IMR-90 (cell line): ENCODE data around the gene EHD4. TPM values are rescaled to one million over a fixed set of nuclear protein-coding genes. Genes with fewer than 3 reads are reported as not detected.
A peak's percentile ranks its signal among the peaks of the same experiment; 100 is the strongest.

Experiments
- ATAC-seq: fragments of 200-7000 bp; cut with Tn5 transposase; 2 replicates; pipeline ENCODE4 v1.9.1; 2020; ENCODE audit warnings: low read depth, mild to moderate bottlenecking, moderate library complexity
- BruUV-seq: library from RNA; stranded (reverse); fragments of 400-500 nt; replicated peaks from 2 replicates; lab custom pipeline; 2021; lab: Mats Ljungman, UMichigan
- CTCF ChIA-PET: fragments of 300-600 bp; formaldehyde crosslinking; extraction: SDS; loops from one replicate; lab custom pipeline; 2021; ENCODE audit warnings: antibody characterized with exemption; lab: Yijun Ruan, JAX
- POLR2A ChIA-PET: fragments of 300-600 bp; sonication (Branson Sonifier 250); formaldehyde crosslinking; loops from one replicate; lab custom pipeline; 2022; ENCODE audit warnings: antibody characterized with exemption; ENCODE audit not compliant: unreplicated experiment; lab: Charles Lee
- DNase-seq: peaks from one replicate; pipeline ENCODE4 v3.0.0; 2013
- H2AFZ ChIP-seq: replicated peaks from 2 replicates; pipeline ENCODE3; 2013; ENCODE audit warnings: low read length, mild to moderate bottlenecking; ENCODE audit not compliant: poor library complexity
- H2AK5ac ChIP-seq: 2 replicates; pipeline ENCODE4 v1.6.1; 2013; ENCODE audit warnings: low read depth, low read length, inconsistent platforms
- H2AK9ac ChIP-seq: replicated peaks from 2 replicates; pipeline ENCODE3; 2013; ENCODE audit warnings: mild to moderate bottlenecking, low read depth, low read length, moderate library complexity; ENCODE audit not compliant: poor library complexity
- H2BK120ac ChIP-seq: 2 replicates; pipeline ENCODE4 v1.6.1; 2013; ENCODE audit warnings: low read depth, low read length, inconsistent platforms
- H2BK15ac ChIP-seq: 3 replicates; pipeline ENCODE4 v1.6.1; 2013; ENCODE audit warnings: low read depth, low read length, inconsistent platforms
- H2BK20ac ChIP-seq: 2 replicates; pipeline ENCODE4 v1.6.1; 2013; ENCODE audit warnings: low read depth, mild to moderate bottlenecking, inconsistent platforms, low read length, moderate library complexity
- H2BK5ac ChIP-seq: 2 replicates; pipeline ENCODE4 v1.6.1; 2013; ENCODE audit warnings: mild to moderate bottlenecking, low read depth, low read length, inconsistent platforms; ENCODE audit not compliant: poor library complexity, severe bottlenecking
- H3K14ac ChIP-seq: replicated peaks from 2 replicates; pipeline ENCODE4 v1.6.1; 2013; ENCODE audit warnings: low read depth, low read length, inconsistent platforms
- H3K18ac ChIP-seq: 2 replicates; pipeline ENCODE4 v1.6.1; 2013; ENCODE audit warnings: low read depth, low read length, control low read depth
- H3K23ac ChIP-seq: 2 replicates; pipeline ENCODE4 v1.6.1; 2013; ENCODE audit warnings: low read depth, low read length, inconsistent platforms
- H3K27ac ChIP-seq: 2 replicates; pipeline ENCODE4 v1.5.1; 2013; ENCODE audit warnings: mild to moderate bottlenecking, control low read depth, low read length; ENCODE audit not compliant: insufficient read depth
- H3K27me3 ChIP-seq: 2 replicates; pipeline ENCODE4 v1.6.1; 2013; ENCODE audit warnings: low read length; ENCODE audit not compliant: control insufficient read depth, insufficient read depth
- H3K36me3 ChIP-seq: 2 replicates; pipeline ENCODE4 v1.6.1; 2013; ENCODE audit warnings: low read length, mixed read lengths; ENCODE audit not compliant: control insufficient read depth, insufficient read depth
- H3K4ac ChIP-seq: 2 replicates; pipeline ENCODE4 v1.6.1; 2013; ENCODE audit warnings: low read depth, low read length, inconsistent platforms
- H3K4me1 ChIP-seq: 2 replicates; pipeline ENCODE4 v1.6.1; 2013; ENCODE audit warnings: low read length, mixed read lengths; ENCODE audit not compliant: control insufficient read depth, insufficient read depth
- H3K4me2 ChIP-seq: 2 replicates; pipeline ENCODE4 v1.6.1; 2013; ENCODE audit warnings: low read depth, mild to moderate bottlenecking, control low read depth, low read length, moderate library complexity
- H3K4me3 ChIP-seq: 2 replicates; pipeline ENCODE4 v1.5.1; 2013; ENCODE audit warnings: low read depth, mild to moderate bottlenecking, control low read depth, low read length, moderate library complexity; ENCODE audit not compliant: insufficient read depth
- H3K56ac ChIP-seq: 2 replicates; pipeline ENCODE4 v1.6.1; 2013; ENCODE audit warnings: low read length, inconsistent platforms; ENCODE audit not compliant: insufficient read depth; ENCODE audit errors: extremely low read depth
- H3K79me1 ChIP-seq, 2 experiments: 2 replicates each; pipeline ENCODE4 v1.6.1; 2013; ENCODE audit warnings: low read length in 2 of 2, inconsistent platforms in 1 of 2, low read depth in 1 of 2
- H3K9ac ChIP-seq: 2 replicates; pipeline ENCODE4 v1.6.1; 2013; ENCODE audit warnings: low read depth, low read length, control low read depth
- H3K9me1 ChIP-seq: 2 replicates; pipeline ENCODE4 v1.6.1; 2013; ENCODE audit warnings: low read length, inconsistent platforms; ENCODE audit not compliant: insufficient read depth
- H3K9me3 ChIP-seq: 2 replicates; pipeline ENCODE4 v1.6.1; 2013; ENCODE audit warnings: low read length; ENCODE audit not compliant: control insufficient read depth, insufficient read depth
- H4K20me1 ChIP-seq: 2 replicates; pipeline ENCODE4 v1.6.1; 2013; ENCODE audit warnings: low read length, inconsistent platforms; ENCODE audit not compliant: insufficient read depth
- H4K5ac ChIP-seq: 2 replicates; pipeline ENCODE4 v1.6.1; 2013; ENCODE audit warnings: mild to moderate bottlenecking, low read depth, low read length, control low read depth
- H4K8ac ChIP-seq, 2 experiments: 2 replicates each; pipeline ENCODE4 v1.6.1; 2013; ENCODE audit warnings: low read depth in 2 of 2, low read length in 2 of 2, control low read depth in 1 of 2, inconsistent platforms in 1 of 2
- H4K91ac ChIP-seq: 2 replicates; pipeline ENCODE4 v1.6.1; 2013; ENCODE audit warnings: low read depth, low read length, inconsistent platforms; ENCODE audit not compliant: insufficient read depth
- FOS ChIP-seq: fragments of 150-350 bp; IDR thresholded peaks from 2 replicates; pipeline ENCODE4 v1.6.1; 2016; ENCODE audit warnings: low read depth, low read length
- MAFK ChIP-seq: IDR thresholded peaks from 2 replicates; pipeline ENCODE4 v1.6.1; 2012; ENCODE audit warnings: low read depth, low read length, improper control_type of control experiment
- MAZ ChIP-seq: IDR thresholded peaks from 2 replicates; pipeline ENCODE4 v1.6.1; 2012; ENCODE audit warnings: low read depth, mild to moderate bottlenecking, low read length, improper control_type of control experiment, moderate library complexity, borderline replicate concordance
- MXI1 ChIP-seq: IDR thresholded peaks from 2 replicates; pipeline ENCODE4 v1.6.1; 2012; ENCODE audit warnings: low read depth, mild to moderate bottlenecking, low read length, moderate library complexity, borderline replicate concordance
- RFX5 ChIP-seq: IDR thresholded peaks from 2 replicates; pipeline ENCODE4 v1.8.0; 2012; ENCODE audit warnings: low read depth, mild to moderate bottlenecking, low read length, moderate library complexity
- WGBS, 2 experiments: methylation state at CpG; one replicate each; pipeline versions ENCODE4 v1.1.5 to v1.1.7; 2013; ENCODE audit warnings: missing lambda C conversion rate in 2 of 2; ENCODE audit not compliant: insufficient read length in 1 of 2; ENCODE audit errors: extremely low coverage in 2 of 2; 5-methylcytosine and 5-hydroxymethylcytosine counted together
- dilution Hi-C: fragments of 300-500 bp; cut with HindIII; formaldehyde crosslinking; loops from one replicate; pipeline ENCODE4 v1.14.3; 2018; ENCODE audit warnings: low sequenced_read_pairs; ENCODE audit not compliant: unreplicated experiment
- in situ Hi-C: fragments of 300-500 bp; cut with MboI; formaldehyde crosslinking; loops from 3 replicates; pipeline ENCODE4 v1.14.3; 2019; ENCODE audit warnings: low sequenced_read_pairs, inconsistent platforms, mixed read lengths
- intact Hi-C: fragments of 100-400 bp; cut with micrococcal nuclease; formaldehyde crosslinking; loops from 2 replicates; pipeline ENCODE4 v1.10.0; 2022
- polyA plus RNA-seq, 3 experiments: library from polyadenylated mRNA; depleted of rRNA; stranded (reverse); fragments of >200 nt; gene quantifications; 2 replicates each; pipeline ENCODE4 v1.2.3, GENCODE V29; 2012; ENCODE audit warnings: low replicate concordance in 1 of 3
- total RNA-seq: library from RNA; depleted of rRNA; stranded (reverse); fragments of >200 nt; gene quantifications from 2 replicates; pipeline ENCODE4 v1.2.3, GENCODE V29; 2012
- TF ChIP-seq, protein P1 (sequence below): fragments of 150-350 bp; IDR thresholded peaks from 2 replicates; pipeline ENCODE4 v1.6.1; 2017; ENCODE audit warnings: mild to moderate bottlenecking, antibody characterized with exemption, low read length, low read depth

Gene EHD4
- total and polyA plus RNA-seq, 2 of the 4 experiments (the other 2 are of a cell fraction) = 21.0 to 29.0 TPM

DNA sequence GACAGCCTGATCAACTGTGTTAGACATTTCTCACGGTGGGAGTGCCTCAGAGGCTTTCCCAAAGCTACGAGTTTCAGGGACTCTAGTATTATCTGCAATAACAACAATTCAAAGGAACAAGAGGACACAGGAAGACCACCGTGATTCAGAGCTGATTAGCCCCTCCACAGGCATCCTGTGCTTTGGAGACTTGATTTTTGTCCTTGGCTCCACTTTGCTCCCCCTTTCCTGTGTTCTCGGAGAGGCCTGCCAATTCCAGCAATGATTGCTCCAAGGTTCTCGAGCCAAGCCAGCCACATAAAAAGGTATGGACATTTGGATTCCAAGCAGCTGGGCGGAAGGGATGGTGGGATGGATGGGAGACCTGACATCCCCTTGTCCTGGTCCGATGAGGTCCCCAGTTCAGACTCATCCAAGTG is 14.3 kb downstream of the EHD4 start:
- intact Hi-C loops = no loop called here
- no peak for DNase-seq
- dilution Hi-C loops = no loop called here

More for the DNA sequence above, 14.3 kb downstream of the EHD4 start:
- no peak overlapping the region for H2BK120ac ChIP-seq
- no peaks in the 10 kb centered on the region for H3K9me3 ChIP-seq
- H2BK15ac ChIP-seq = peak overlapping the region; percentile 42; the same call in 1 of the 3 replicates
- no peak overlapping the region for H2BK5ac ChIP-seq
- peak overlapping the region; percentile 60; the same call in 1 of the 2 replicates for H3K23ac ChIP-seq
- BruUV-seq = no TSS peak
- no peak overlapping the region for H3K4me3 ChIP-seq
- peaks cover 14% of the 10 kb centered on the region for H3K4me1 ChIP-seq
- POLR2A ChIA-PET = no interaction called here
- no peak overlapping the region for H2AK9ac ChIP-seq
- WGBS, 2 experiments = 71% methylated on average over 4 of the region's 7 CpGs; no CpG with 5 or more reads in 1 of the 2 experiments
- H4K8ac ChIP-seq = 0 out of 4 replicates have a peak overlapping the region, but pooled peaks of 1 of the 2 experiments have one; percentile 20
- H2BK20ac ChIP-seq = no peak overlapping the region
- H3K27ac ChIP-seq = no peak overlapping the region
- peaks cover 10% of the 10 kb centered on the region; the same call in 1 of the 2 replicates for H4K20me1 ChIP-seq
- no peak overlapping the region for H4K91ac ChIP-seq
- H3K14ac ChIP-seq = peak overlapping the region; percentile 48; the same call in 1 of the 2 replicates
- H3K4me2 ChIP-seq = no peak overlapping the region
- no peak overlapping the region for H4K5ac ChIP-seq
- peaks cover 37 to 69% of the 10 kb centered on the region in 2 experiments for H3K79me1 ChIP-seq
- H3K18ac ChIP-seq = no peak overlapping the region
- no peaks in the 10 kb centered on the region for H3K27me3 ChIP-seq
- no peak overlapping the region for H3K4ac ChIP-seq
- TF ChIP-seq FOS (no peak), MAFK (no peak), RFX5 (no peak), MAZ (no peak), MXI1 (no peak)
- TF ChIP-seq, protein P1, sequence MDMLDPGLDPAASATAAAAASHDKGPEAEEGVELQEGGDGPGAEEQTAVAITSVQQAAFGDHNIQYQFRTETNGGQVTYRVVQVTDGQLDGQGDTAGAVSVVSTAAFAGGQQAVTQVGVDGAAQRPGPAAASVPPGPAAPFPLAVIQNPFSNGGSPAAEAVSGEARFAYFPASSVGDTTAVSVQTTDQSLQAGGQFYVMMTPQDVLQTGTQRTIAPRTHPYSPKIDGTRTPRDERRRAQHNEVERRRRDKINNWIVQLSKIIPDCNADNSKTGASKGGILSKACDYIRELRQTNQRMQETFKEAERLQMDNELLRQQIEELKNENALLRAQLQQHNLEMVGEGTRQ = no peak
- CTCF ChIA-PET = no interaction called here
- peak overlapping the region; percentile 51; the same call in 1 of the 2 replicates for H2AK5ac ChIP-seq
- no peak overlapping the region for H3K9ac ChIP-seq
- H3K56ac ChIP-seq = no peak overlapping the region
- peaks cover 17% of the 10 kb centered on the region for H3K9me1 ChIP-seq
- H3K36me3 ChIP-seq = peaks cover 3% of the 10 kb centered on the region
- no peak overlapping the region for H2AFZ ChIP-seq
- no peak for ATAC-seq
- in situ Hi-C loops = no loop called here
